Islet precursor cell (in vitro differentiated cells): Measurements from ENCODE around the gene OR6Q1.
A peak's percentile ranks its signal among the peaks of the same experiment; 100 is the strongest.

ENCODE experiments used
- DNase-seq: peaks from one replicate; pipeline ENCODE4 v3.0.0-alpha.2; 2018

Gene OR6Q1

DNA sequence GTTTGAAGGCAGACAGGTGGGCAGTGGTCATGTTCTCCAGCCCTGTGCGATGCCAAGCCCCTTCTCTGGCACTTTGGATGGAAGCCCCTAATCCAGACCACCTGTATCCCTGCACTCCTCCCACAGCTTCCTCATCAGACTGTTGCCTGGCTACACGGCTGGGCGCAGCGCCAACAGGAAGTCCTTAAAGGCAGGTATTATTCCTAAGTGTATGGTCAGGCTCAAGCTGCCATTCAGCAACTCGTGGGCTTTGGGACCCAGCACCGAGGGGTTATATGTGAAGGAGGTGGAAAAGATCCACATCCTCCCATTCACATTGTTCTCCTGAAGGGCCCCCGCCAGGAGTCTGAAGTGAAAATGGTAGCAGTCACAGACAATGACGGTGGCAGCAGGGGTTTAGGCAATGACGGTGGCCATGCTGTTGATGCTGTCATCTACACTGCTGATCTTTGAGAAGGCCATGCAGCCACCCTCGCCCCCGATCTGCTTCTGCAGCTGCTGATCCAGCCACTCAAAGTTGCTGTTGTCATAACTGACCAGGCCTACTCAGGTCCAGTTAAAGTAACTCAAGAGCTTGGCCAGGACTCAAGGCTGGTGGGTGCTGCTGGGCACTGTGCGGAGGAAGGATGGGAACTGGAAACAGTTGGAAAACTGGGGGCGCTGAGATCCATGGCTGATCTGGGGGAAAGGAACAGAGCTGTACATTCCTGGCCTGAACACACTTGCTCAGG, 27.7 kb downstream of the OR6Q1 start:
- no peak for DNase-seq

DNA sequence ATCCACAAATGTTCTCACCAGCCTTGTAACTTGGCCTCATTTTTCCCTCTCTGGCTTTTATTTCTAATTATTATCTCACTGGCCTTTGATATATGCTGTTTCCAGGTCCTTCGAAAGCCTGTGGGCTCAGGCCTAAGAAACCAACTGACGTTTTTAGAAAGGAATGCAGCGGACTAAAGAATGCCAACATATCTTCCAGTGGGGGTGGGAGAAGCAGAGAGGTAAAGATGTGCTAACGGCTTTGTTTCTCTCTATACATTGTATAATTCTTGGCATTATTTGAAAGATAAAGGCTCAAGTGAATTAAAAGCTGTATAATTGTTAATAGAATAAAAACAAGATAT, 28.2 kb downstream of the OR6Q1 start:
- peak; percentile 77 for DNase-seq

DNA sequence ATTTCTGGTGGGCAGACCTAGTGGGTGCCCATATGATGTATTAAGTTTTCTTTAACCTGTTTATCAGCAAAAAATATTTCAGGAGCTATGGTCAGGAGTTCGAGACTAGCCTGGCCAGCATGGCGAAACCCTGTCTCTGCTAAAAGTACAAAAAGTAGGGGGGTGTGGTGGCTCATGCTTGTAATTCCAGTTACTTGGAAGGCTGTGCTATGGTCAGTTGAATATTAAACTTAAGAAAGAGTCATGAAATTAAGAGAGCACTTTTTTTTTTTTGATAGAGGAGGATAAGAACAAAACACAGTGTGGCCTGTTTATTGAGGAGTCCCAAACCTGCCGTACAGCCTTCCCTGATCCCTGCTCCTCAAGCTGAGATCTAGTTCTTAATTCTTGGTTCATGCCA, 29.8 kb downstream of the OR6Q1 start:
- DNase-seq = no peak

DNA sequence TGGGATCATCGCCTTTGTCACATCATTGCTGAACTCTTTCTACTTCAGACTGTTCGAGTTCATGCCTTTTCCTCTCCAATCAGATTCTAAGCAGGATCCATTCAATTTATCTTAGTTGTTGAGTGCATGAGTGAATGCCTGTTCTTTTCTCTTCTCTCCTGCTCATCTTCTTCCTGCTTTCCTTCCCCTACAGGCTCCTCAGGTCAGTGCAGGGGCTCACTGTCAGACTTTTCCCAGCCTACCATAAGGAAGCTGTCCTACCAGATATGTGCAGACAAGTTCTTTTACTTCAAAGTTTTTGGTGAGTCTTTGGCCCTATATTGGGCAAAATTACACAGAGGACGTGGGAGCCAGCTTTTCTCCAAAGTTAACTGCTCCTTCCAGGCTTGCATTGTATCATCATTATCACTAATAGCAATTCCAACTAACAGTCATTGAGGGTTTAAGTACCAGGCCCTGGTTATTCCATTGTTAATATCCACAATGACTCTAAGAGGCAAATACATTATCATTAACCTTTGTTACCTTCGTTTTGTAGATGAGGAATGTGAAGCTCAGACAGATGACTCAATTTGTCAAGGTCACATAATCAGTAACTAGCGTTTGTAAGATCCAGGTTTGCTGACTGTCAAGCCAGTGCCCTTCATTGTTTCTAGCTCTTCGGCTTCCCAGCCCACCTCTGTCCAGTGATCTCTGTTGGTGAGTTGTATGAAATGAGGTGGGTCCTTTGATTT, 30.4 kb downstream of the OR6Q1 start:
- DNase-seq = peak; percentile 73

DNA sequence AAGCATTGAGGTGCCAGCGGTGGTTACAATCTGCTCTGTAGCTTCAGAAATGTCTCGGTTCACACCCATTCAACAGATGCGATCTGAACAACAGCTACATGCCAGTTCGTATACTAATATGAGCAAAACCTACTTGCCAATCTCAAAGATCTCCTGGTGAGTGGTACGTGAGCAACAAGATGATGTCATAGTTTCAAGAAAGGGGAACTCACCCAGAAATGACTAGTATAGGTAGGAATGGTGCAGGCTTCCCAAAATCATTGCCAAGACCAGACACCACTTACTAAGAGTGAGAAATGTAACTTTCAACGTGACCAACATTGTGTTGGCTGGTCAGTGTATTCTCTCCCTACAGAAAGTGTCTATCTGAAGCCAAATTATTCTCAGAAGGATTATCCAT, 31.1 kb downstream of the OR6Q1 start:
- DNase-seq = no peak

DNA sequence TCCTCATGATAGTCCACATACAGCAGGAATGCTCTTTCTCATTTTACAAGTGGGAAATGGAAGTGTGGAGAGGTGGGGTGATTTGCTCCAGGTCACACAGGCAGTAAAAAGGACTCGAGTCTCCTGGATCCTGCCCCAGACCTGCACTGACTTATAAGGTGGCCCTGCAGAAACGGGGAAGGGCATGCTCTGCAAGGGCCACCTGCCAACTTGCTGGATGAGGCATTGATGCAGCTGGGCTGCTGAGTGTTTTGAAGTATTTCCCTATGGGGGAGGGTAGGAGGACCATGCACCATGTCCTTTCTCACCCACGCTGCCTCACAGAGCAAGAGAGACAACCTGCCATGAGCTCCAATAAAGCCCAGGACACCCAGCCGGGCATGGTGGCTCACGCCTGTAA, 36.9 kb downstream of the OR6Q1 start:
- no peak for DNase-seq

DNA sequence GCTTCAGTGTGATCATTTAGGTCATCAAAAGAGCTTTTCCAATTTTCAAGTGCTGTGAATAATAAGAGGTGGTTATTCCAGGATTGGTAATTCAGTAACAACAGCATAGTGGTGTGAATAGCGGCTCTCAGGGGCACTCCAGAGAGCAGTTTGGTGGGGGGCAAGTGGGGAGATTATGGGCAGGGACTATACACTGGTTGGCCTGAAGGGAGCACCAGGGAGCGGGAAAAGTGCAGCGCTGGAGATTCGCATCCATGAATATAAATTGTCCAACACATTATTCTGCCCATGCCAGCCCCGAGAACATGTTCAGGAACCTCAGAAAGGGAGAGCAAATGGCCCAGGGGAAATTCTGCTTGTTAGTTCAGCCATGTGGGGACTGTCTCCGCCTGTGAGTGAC, 37.9 kb downstream of the OR6Q1 start:
- DNase-seq = no peak

DNA sequence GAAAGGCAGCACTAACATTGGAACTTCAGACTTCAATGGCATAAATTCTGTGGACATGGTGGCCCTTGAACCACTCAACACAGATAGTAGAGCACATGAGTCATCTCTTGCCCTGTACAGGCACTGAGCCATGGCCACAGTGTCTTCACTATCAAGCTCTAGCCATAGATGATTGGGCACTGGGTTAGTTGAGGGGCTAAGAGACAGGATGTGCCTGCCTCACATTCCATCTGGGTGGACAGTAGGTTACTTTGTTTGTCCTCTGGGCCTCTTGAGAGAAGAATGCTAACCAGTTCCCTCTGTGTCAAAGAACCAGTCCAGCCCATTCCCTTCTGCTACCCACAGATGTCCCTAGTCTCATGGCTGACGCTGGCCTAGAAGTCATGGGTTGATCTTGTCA, 39.8 kb downstream of the OR6Q1 start:
- DNase-seq = peak; percentile 80

DNA sequence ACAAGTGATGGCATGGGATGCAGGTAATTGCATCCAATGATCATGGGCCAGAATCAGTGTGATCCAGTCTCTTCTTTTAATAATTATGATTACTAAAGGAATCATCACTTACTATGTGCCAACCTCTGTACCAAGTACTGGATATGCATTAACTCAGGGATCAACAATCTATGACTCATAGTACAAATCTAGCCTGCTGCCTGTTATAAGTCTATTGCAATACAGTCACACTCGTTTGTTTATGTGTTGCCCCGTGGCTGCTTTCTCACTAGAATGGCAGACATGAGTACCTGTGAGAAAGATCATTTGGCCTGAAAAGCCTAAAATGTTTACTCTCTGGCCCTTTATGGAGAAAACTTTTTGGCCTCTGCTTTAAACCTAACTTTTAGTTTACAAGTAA, 45.0 kb downstream of the OR6Q1 start:
- DNase-seq = no peak
